SU-DHL-6 (cell line): ENCODE data around the gene PPME1.

Experiments used
- CTCF ChIP-seq: fragments of 200-600 bp; sonication (generic); IDR thresholded peaks from one replicate; pipeline ENCODE4 v1.5.1; 2017; ENCODE audit warnings: antibody characterized with exemption, mild to moderate bottlenecking, low read length, moderate library complexity; ENCODE audit not compliant: insufficient read depth, poor library complexity, severe bottlenecking
- EZH2phosphoT487 ChIP-seq: fragments of 200-600 bp; sonication (generic), shearing (Covaris generic); conservative IDR thresholded peaks from 2 replicates; pipeline ENCODE4 v1.6.1; 2018; ENCODE audit warnings: mild to moderate bottlenecking, antibody characterized with exemption, low read length, moderate library complexity, mixed read lengths

GRCh38 chr11:74154620-74155281, 16.3 kb upstream of the PPME1 start:
- TF ChIP-seq CTCF (no peak), EZH2phosphoT487 (no peak)
